GM21367 (cell line): ENCODE measurements around the gene RPS6KB2.
"Not testable (repeated sequence)": the region's sequence is repeated elsewhere in the genome, so short reads cannot be mapped to it uniquely, and the experiment has no call there.

Source experiments
- ATAC-seq: cut with Tn5 transposase; IDR thresholded peaks from one replicate; pipeline ENCODE4 v1.9.1; 2021; ENCODE audit not compliant: unreplicated experiment

RPS6KB2 gene

GRCh38 chr11:67427364-67427859 lies 882 bp upstream of the RPS6KB2 start:
- ATAC-seq = not testable (repeated sequence)

DNA sequence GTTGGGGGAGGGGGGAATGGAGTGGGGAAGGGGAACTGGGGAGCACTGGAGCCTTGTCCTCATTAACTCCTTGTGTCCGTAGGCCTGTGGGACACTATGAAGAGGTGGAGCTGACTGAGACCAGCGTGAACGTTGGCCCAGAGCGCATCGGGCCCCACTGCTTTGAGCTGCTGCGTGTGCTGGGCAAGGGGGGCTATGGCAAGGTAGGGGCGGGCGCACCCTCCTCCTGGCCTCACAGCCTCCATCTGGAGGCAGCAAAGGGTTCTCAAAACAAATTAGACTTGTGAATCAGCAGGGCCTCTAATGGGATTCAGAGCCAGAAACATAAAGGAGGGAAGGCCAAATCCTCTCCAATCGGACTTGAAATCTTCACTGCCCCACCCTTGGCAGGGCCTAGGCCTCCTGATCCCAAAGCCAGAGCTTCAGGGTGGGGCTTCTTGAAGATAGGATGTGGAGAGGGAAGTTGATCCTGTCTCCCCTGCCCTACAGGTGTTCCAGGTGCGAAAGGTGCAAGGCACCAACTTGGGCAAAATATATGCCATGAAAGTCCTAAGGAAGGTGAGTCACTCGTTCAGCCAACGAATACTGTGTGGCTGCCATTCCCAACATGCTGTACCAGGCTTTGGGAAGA lies 859 bp downstream of the RPS6KB2 start:
- ATAC-seq = no peak

DNA sequence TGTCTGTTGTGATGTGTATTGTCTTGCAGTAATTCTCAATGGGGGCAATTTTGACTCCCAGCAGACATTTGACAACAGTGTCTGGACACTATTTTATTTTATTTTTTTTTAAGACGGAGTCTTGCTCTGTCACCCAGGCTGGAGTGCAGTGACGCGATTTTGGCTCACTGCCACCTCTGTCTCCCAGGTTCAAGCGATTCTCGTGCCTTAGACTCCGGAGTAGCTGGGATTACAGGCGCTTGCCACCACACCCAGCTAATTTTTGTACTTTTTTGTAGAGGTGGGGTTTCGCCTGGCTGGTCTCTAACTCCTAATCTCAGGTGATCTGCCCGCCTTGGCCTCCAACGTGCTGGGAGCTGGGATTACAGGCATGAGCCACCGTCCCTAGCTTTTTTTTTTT lies 1.4 kb downstream of the RPS6KB2 start:
- ATAC-seq = no peak

DNA sequence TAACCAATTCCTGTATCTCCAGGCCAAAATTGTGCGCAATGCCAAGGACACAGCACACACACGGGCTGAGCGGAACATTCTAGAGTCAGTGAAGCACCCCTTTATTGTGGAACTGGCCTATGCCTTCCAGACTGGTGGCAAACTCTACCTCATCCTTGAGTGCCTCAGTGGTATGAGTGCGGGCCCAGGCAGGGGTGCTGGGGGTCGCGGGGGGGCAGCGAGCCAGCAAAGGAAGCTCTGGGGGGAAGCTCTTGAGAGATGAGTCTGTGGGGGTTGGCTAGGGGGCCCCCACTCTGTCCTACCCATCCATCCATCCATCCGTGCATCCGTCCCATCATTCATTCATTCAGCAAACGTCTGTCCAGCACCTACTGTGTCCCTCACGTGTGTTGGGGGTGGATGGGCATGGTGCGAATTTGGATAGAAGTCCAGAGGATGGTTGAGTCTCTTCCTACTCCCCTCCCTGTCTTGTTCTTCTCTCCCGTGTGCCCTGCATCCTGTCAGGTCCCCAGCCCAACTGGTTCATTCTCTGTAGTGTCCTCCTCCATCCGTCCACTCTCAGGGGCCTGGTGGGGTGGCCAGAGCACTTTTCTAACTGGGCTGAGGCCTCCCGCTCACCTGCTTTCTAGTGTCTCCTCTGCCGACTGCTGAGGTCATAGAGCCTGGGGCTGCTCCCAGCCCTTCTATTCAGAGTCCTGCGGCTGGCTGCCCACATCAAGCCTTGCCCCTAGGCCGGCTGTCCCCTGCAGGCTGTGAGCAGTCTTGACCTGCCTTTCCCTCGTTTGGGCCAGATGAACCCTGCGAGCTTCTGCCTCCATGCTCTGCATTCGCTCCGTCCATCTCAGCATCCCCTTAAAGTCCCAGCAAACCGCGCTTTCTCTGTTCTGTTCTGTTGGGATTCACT lies 3.3 kb downstream of the RPS6KB2 start:
- no peak for ATAC-seq

DNA sequence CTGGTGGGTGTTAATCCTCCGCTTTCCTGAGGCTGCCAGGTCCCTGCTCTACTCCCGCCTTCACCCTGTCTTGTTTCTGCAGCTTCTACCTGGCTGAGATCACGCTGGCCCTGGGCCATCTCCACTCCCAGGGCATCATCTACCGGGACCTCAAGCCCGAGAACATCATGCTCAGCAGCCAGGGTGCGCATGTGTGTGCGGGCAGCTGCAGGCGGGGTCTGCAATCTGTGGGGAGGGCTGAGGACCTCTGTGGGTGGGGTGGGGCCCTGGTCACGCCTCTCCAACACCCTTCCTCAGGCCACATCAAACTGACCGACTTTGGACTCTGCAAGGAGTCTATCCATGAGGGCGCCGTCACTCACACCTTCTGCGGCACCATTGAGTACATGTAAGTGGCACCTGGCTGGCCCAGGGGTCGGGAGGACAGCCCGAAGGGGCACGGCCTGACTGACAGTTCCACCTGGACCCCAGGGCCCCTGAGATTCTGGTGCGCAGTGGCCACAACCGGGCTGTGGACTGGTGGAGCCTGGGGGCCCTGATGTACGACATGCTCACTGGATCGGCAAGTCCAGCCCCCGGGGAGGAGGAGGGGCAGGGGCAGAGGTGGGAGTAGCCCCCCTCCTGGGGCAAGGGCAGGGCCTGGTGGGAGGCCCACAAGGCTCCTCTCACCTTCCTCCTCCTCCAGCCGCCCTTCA lies 4.5 kb downstream of the RPS6KB2 start:
- ATAC-seq = no peak

GRCh38 chr11:67433536-67434394 lies 5.5 kb downstream of the RPS6KB2 start:
- no peak for ATAC-seq

- no peak for ATAC-seq
Measured at GRCh38 chr11:67434395-67434881, 6.1 kb downstream of the RPS6KB2 start.

DNA sequence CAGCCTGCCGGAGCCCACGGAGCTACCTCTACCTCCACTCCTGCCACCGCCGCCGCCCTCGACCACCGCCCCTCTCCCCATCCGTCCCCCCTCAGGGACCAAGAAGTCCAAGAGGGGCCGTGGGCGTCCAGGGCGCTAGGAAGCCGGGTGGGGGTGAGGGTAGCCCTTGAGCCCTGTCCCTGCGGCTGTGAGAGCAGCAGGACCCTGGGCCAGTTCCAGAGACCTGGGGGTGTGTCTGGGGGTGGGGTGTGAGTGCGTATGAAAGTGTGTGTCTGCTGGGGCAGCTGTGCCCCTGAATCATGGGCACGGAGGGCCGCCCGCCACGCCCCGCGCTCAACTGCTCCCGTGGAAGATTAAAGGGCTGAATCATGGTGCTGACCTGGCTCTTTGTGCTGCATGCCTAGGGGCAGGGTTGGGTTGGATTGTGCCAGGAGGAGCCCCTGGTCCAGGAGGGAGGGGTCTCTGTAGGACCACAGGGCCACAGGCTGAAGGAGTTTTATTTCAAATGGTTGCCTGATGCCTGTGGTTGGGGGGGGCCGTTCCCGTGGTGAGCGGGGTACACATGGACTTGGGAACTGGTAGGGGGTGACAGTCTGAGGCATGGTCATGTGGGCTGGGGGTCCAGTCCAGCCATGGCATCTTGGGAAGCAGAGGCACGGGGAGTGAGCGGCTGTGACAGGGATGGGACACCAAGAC lies 6.9 kb downstream of the RPS6KB2 start:
- no peak for ATAC-seq

DNA sequence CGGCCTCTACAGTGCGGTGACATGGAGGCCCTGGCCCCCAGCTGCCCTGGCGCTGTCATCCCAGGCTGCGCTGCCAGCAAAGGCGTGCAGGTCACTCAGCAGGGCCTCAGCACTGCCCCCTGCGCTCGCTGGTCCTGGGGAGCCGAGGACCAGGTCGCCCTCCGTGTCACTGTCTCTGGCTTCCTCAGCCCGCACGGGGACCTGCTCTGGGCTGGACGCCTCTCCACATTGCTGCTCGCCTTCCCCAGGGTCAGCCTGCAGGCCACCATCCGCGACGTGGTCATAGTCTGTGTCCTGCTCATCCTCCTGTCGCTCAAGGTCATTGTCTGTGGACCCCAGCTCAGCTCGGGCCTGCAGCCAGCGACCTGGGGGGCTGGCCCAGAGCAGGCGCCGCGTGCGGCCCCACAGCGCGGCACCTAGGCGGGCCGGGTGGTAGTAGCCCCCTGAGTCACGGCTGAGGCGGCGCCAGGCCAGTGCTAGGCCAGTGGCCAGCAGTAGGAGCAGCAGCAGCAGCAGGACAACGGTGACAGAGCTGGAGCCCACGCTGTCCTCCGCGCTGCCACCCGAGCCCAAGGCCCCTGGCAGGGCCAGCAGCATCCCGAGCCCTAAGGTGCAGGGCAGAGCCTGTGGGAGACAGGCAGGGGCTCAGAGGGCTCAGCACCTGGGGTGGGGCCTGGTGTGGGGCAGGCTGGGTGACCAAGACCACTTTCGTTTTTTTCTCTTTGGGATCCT lies 7.6 kb downstream of the RPS6KB2 start:
- no peak for ATAC-seq

DNA sequence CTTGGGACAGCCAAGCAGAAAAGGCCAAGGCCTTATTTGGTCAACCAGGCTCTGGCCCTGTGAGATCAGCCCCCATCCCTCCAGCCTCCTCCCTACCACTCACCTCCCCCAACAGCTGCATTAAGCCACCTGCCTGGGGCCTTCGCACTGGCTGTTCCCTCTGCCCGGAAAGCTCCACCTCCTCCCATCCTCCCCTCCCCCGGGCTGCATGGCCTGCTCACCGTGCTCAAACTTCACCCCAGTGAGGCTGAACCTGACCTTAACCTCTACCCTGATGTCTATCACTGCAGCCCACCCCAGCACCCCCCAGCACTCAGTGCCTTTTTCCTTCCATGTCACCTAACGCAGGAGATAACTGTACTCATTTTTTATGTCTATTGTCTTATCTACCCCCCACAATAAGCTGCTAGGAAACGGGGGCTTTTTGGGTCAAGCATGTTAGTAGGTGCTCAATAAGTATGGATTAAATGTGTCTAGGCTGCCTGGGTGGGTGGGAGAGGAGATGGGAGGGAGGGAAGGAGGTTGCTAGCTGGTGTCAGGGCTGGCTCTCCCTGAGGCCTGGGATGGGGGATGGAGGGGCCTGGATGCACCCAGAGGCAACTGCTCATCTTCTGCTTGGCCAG lies 8.3 kb downstream of the RPS6KB2 start:
- no peak for ATAC-seq

DNA sequence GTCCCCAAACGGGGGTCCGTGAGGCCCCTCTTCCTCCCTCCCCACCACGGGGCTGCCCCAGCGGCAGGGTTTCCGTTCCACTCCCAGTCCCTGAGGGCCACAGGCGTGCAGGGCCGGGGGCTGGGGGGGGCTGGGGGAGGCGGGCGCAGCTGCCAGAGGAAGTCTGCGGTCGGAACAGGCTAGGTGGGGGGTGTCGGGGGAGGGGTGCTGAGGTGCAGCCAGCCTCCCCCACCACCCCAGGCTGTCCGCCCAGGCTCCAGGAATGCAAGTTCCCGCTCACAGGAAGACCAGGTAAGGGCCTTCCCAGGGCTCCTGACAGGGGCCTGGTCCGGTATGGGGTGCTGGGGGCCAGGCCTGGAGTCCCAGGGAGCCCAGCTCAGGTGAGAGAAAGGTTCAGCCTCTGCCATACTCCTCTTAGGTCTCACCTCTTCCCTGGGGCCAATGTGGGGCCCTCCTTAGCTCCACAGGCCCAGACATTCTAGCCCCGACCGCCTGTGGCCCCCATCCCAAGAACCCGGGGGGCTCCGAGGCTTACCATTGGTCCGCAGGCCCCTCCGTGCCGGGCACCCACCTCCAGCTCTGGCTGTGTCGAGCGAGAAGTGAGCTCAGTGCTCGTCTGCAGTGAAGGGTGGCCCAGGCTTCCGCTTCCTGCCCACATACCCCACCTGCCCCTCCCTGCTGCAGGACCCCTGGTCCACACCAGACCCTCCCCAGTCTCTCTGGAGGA lies 9.0 kb downstream of the RPS6KB2 start, which contains the start of gene PTPRCAP:
PTPRCAP (minus strand) TSS at position 601 of the 727 bp plus-strand sequence; CDS start at position 538, 63 bp downstream.
- no peak for ATAC-seq

- ATAC-seq = no peak
Measured at GRCh38 chr11:67437809-67438157, 9.5 kb downstream of the RPS6KB2 start.

GRCh38 chr11:67438158-67438902 lies 10.0 kb downstream of the RPS6KB2 start:
- ATAC-seq = no peak

DNA sequence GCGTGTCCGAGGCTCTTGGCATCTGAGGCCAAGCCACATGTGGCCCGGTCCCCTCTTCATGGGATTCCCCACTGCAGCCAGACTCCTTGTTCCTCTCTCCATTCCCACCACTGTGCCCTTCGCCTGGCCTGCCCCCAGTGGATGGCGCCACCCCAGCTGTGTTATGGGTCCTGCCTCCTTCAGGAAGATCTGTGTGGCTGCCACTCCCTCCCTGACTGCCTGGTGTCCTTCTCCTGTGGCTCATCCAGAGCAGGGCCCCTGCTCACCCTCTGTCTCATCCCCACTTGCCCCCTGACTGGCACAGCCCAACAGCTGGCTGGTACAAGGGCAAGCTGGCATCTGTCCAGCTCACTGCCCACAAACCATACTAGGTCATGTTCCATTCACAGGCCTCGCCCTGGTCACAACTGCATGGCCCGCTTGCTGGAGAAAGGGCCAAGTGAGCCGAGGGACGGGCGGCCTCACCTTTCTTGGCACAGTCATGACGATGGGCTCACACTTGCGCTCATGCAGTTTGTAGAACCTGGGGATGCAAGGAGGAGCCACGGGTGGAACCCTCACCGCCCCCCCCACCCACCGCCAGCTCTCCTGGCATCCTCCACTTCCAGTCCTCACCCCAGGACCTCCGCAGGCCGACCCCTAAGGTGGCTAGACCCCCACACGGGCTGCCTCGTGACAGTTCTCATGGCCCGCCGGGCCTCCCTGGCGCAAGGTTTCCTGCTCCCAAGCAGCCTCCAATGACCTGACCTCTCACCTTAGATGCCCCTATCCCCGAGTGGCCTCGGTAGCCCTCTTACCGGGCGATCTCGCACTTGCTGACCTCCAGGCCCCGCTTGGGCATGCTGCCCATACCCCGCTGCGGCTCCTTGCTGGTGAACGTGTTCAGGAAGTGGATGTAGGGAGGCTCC lies 11.3 kb downstream of the RPS6KB2 start:
- ATAC-seq = no peak

GRCh38 chr11:67440229-67441097 lies 12.2 kb downstream of the RPS6KB2 start:
- no peak for ATAC-seq
